ENCODE results near the gene ZBTB7C.

The ZBTB7C gene

GRCh38 chr18:48032876-48033789, 376.1 kb downstream of the ZBTB7C start:
- DNase-seq (ENCODE audit: extremely low read depth, low read depth) = no peak
- TF ChIP-seq CTCF (IDR thresholded peaks at IDR 0.05; ENCODE audit: low read depth, low read length, missing control alignments) = no peak
- H3K4me3 ChIP-seq (replicated peaks; ENCODE audit: low read depth, low read length) = no peak overlapping the region

- DNase-seq (ENCODE audit: extremely low read depth, low read depth) = no peak
- no peak overlapping the region for H3K4me3 ChIP-seq (replicated peaks; ENCODE audit: low read depth, low read length)
- TF ChIP-seq CTCF (IDR thresholded peaks at IDR 0.05; ENCODE audit: low read depth, low read length, missing control alignments) = no peak
Measured at GRCh38 chr18:48031641-48032040, 377.5 kb downstream of the ZBTB7C start.

GRCh38 chr18:48030616-48031480, 378.3 kb downstream of the ZBTB7C start:
- TF ChIP-seq CTCF (IDR thresholded peaks at IDR 0.05; ENCODE audit: low read depth, low read length, missing control alignments) = peak; percentile 81
- no peak overlapping the region for H3K4me3 ChIP-seq (replicated peaks; ENCODE audit: low read depth, low read length)
- no peak for DNase-seq (ENCODE audit: extremely low read depth, low read depth)

GRCh38 chr18:48029296-48029986, 379.7 kb downstream of the ZBTB7C start:
- no peak for DNase-seq (ENCODE audit: extremely low read depth, low read depth)
- no peak overlapping the region for H3K4me3 ChIP-seq (replicated peaks; ENCODE audit: low read depth, low read length)
- no peak for TF ChIP-seq CTCF (IDR thresholded peaks at IDR 0.05; ENCODE audit: low read depth, low read length, missing control alignments)

- no peak for DNase-seq (ENCODE audit: extremely low read depth, low read depth)
- TF ChIP-seq CTCF (IDR thresholded peaks at IDR 0.05; ENCODE audit: low read depth, low read length, missing control alignments) = no peak
- no peak overlapping the region for H3K4me3 ChIP-seq (replicated peaks; ENCODE audit: low read depth, low read length)
Measured at GRCh38 chr18:48028696-48029095, 380.5 kb downstream of the ZBTB7C start.

- H3K4me3 ChIP-seq (replicated peaks; ENCODE audit: low read depth, low read length) = no peak overlapping the region
- DNase-seq (ENCODE audit: extremely low read depth, low read depth) = no peak
- TF ChIP-seq CTCF (IDR thresholded peaks at IDR 0.05; ENCODE audit: low read depth, low read length, missing control alignments) = no peak
Measured at GRCh38 chr18:48028081-48028480, 381.1 kb downstream of the ZBTB7C start.

All from HFF-Myc (cell line).